Measurements from ENCODE around the gene TNFAIP2.

Gene TNFAIP2

DNA sequence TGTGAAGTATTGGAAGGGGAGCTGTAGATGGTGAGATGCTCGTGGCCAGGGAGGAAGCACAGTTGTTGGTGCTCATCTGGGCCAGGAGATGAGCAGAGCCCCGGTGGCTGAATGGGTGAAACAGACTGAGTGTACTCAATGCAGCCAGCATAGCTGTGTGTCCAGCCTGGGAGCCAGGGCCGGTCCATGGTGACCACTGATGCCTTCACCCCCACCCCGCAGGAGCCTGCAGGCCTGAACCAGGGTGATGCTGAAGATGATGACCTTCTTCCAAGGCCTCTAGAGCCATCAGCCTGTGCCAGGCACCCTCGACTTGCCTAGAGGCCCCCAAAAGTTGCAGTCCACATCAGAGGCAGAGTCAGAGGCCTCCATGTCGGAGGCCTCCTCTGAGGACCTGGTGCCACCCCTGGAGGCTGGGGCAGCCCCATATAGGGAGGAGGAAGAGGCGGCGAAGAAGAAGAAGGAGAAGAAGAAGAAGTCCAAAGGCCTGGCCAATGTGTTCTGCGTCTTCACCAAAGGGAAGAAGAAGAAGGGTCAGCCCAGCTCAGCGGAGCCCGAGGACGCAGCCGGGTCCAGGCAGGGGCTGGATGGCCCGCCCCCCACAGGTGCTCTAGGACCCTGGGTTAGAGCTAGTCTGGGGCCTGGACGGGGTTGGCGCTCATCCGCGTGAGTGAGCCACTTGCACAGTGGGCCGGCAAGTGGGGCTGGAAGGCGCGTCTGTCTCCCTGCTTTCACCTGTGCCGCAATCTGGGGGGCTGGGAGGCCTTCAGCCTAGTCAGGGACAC lies 3.0 kb downstream of the TNFAIP2 start:
- Histone ChIP-seq H3K4me3 (ENCODE audit: low read length) (no peak overlapping the region), H2AFZ (ENCODE audit: low read length) (no peak overlapping the region), H3K27ac (ENCODE audit: low read length) (no peak overlapping the region), H3F3A (ENCODE audit: insufficient read depth, low read length) (no peaks in the 10 kb centered on the region), H4K20me1 (ENCODE audit: insufficient read depth, low read length) (no peaks in the 10 kb centered on the region), H3K79me2 (ENCODE audit: low read length) (no peaks in the 10 kb centered on the region), H3K27me3 (replicated peaks; ENCODE audit: insufficient read depth, low read length) (peaks cover 15% of the 10 kb centered on the region), H3K4me2 (ENCODE audit: low read depth, low read length) (no peak overlapping the region), H3K9ac (ENCODE audit: low read length) (no peak overlapping the region), H3K36me3 (replicated peaks; ENCODE audit: insufficient read depth, low read length) (no peaks in the 10 kb centered on the region), H3K9me3 (replicated peaks; ENCODE audit: insufficient read depth, low read length) (no peaks in the 10 kb centered on the region), H3K4me1 (ENCODE audit: low read length) (no peaks in the 10 kb centered on the region), H3K9me2 (replicated peaks; ENCODE audit: insufficient read depth, low read length) (no peaks in the 10 kb centered on the region)
- TF ChIP-seq EZH2 (optimal IDR thresholded peaks at IDR 0.05; ENCODE audit: low read depth, low read length) (no peak), EZH2phosphoT487 (IDR thresholded peaks at IDR 0.05; ENCODE audit: low read length) (no peak)
- TF ChIP-seq, protein P1, sequence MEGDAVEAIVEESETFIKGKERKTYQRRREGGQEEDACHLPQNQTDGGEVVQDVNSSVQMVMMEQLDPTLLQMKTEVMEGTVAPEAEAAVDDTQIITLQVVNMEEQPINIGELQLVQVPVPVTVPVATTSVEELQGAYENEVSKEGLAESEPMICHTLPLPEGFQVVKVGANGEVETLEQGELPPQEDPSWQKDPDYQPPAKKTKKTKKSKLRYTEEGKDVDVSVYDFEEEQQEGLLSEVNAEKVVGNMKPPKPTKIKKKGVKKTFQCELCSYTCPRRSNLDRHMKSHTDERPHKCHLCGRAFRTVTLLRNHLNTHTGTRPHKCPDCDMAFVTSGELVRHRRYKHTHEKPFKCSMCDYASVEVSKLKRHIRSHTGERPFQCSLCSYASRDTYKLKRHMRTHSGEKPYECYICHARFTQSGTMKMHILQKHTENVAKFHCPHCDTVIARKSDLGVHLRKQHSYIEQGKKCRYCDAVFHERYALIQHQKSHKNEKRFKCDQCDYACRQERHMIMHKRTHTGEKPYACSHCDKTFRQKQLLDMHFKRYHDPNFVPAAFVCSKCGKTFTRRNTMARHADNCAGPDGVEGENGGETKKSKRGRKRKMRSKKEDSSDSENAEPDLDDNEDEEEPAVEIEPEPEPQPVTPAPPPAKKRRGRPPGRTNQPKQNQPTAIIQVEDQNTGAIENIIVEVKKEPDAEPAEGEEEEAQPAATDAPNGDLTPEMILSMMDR (IDR thresholded peaks at IDR 0.05; ENCODE audit: low read length): no peak
- DNase-seq: no peak

GRCh38 chr14:103126873-103127304 lies 3.6 kb downstream of the TNFAIP2 start:
- Histone ChIP-seq H3K36me3 (replicated peaks; ENCODE audit: insufficient read depth, low read length) (no peaks in the 10 kb centered on the region), H3K9me2 (replicated peaks; ENCODE audit: insufficient read depth, low read length) (no peaks in the 10 kb centered on the region), H3K79me2 (ENCODE audit: low read length) (no peaks in the 10 kb centered on the region), H3F3A (ENCODE audit: insufficient read depth, low read length) (no peaks in the 10 kb centered on the region), H2AFZ (ENCODE audit: low read length) (no peak overlapping the region), H3K4me1 (ENCODE audit: low read length) (no peaks in the 10 kb centered on the region), H3K4me2 (ENCODE audit: low read depth, low read length) (no peak overlapping the region), H3K9me3 (replicated peaks; ENCODE audit: insufficient read depth, low read length) (no peaks in the 10 kb centered on the region), H3K4me3 (ENCODE audit: low read length) (no peak overlapping the region), H3K27me3 (replicated peaks; ENCODE audit: insufficient read depth, low read length) (peaks cover 15% of the 10 kb centered on the region), H4K20me1 (ENCODE audit: insufficient read depth, low read length) (no peaks in the 10 kb centered on the region), H3K27ac (ENCODE audit: low read length) (no peak overlapping the region), H3K9ac (ENCODE audit: low read length) (no peak overlapping the region)
- TF ChIP-seq, protein P1 (IDR thresholded peaks at IDR 0.05; ENCODE audit: low read length): no peak
- DNase-seq: no peak

DNA sequence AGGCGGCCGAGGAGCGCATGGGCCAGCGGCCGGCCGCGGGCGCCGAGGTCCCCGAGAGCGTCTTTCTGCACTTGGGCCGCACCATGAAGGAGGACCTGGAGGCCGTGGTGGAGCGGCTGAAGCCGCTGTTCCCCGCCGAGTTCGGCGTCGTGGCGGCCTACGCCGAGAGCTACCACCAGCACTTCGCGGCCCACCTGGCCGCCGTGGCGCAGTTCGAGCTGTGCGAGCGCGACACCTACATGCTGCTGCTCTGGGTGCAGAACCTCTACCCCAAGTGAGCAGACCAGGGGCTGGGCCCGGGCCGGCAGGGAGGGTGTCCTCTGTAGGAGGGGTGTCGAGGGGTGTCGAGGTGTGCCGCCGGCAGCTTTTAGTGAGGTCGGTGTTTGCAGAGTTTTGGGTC lies 4.1 kb downstream of the TNFAIP2 start:
- TF ChIP-seq EZH2phosphoT487 (IDR thresholded peaks at IDR 0.05; ENCODE audit: low read length) (no peak), EZH2 (optimal IDR thresholded peaks at IDR 0.05; ENCODE audit: low read depth, low read length) (no peak)
- TF ChIP-seq, protein P1 (IDR thresholded peaks at IDR 0.05; ENCODE audit: low read length): no peak
- Histone ChIP-seq H3K79me2 (ENCODE audit: low read length) (no peaks in the 10 kb centered on the region), H3K36me3 (replicated peaks; ENCODE audit: insufficient read depth, low read length) (no peaks in the 10 kb centered on the region), H4K20me1 (ENCODE audit: insufficient read depth, low read length) (no peaks in the 10 kb centered on the region), H3K9me2 (replicated peaks; ENCODE audit: insufficient read depth, low read length) (no peaks in the 10 kb centered on the region), H3K4me1 (ENCODE audit: low read length) (no peaks in the 10 kb centered on the region), H2AFZ (ENCODE audit: low read length) (no peak overlapping the region), H3F3A (ENCODE audit: insufficient read depth, low read length) (no peaks in the 10 kb centered on the region), H3K27ac (ENCODE audit: low read length) (no peak overlapping the region), H3K27me3 (replicated peaks; ENCODE audit: insufficient read depth, low read length) (peaks cover 11% of the 10 kb centered on the region), H3K4me2 (ENCODE audit: low read depth, low read length) (no peak overlapping the region), H3K9me3 (replicated peaks; ENCODE audit: insufficient read depth, low read length) (no peaks in the 10 kb centered on the region), H3K4me3 (ENCODE audit: low read length) (no peak overlapping the region), H3K9ac (ENCODE audit: low read length) (no peak overlapping the region)
- DNase-seq: no peak
